ENCODE results near the gene RPL35A.
"Not testable (repeated sequence)": the region's sequence is repeated elsewhere in the genome, so short reads cannot be mapped to it uniquely, and the experiment has no call there.

RPL35A gene

DNA sequence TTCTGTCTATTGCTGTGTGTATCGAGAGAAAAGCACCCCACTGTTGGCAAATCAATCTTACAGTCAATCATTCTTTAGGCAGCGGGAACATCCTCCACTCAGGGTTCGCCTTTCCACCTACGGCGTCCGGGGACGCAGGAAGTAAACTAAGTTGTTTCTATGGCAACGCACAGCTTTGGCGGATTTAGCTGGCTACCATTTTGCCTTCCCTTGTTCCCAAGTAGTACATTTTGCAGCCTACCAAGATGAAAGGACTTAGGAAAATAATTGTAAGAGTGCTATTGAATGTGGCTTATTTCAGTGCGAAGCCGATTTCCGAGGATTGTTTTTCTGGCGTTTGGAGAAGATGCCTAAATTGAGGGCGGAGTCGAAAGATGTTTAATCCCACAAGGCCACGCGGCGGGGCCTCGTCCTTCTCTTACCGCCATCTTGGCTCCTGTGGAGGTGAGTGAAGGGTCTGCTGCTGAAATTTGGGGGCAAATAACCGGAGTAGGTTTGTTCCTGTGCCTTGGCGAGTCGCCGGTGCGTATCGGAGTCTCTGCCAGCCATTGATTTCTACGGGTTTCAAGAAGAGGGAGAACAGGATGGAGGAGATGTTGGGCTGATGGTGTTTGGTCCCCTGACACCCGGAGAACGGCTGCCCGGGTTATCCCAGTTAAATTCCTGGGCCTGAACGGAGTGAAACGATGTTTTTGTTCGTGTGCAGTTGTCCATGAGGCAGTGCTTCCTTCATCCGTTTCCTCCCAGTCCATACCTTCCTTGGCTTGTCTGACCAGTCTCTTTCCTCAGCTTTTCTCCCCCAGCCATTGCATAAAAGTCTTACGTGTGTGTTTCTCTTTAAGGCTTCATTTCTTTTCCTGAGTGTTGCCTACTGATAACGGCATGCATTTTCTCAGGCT lies at the start of gene RPL35A:
RPL35A (plus strand) TSS at position 413 of the 899 bp plus-strand sequence. CDS start 778 bp downstream, outside the sequence.
- DNase-seq (ENCODE audit: low read depth) = peak; percentile 86
- peak within 1 kb of the TSS; percentile 86 for H3K4me3 ChIP-seq (ENCODE audit: low read length)
- TF ChIP-seq, protein P1, sequence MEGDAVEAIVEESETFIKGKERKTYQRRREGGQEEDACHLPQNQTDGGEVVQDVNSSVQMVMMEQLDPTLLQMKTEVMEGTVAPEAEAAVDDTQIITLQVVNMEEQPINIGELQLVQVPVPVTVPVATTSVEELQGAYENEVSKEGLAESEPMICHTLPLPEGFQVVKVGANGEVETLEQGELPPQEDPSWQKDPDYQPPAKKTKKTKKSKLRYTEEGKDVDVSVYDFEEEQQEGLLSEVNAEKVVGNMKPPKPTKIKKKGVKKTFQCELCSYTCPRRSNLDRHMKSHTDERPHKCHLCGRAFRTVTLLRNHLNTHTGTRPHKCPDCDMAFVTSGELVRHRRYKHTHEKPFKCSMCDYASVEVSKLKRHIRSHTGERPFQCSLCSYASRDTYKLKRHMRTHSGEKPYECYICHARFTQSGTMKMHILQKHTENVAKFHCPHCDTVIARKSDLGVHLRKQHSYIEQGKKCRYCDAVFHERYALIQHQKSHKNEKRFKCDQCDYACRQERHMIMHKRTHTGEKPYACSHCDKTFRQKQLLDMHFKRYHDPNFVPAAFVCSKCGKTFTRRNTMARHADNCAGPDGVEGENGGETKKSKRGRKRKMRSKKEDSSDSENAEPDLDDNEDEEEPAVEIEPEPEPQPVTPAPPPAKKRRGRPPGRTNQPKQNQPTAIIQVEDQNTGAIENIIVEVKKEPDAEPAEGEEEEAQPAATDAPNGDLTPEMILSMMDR (conservative IDR thresholded peaks at IDR 0.05; ENCODE audit: low read depth, low read length) = no peak

- H3K4me3 ChIP-seq (ENCODE audit: low read length) = no peak overlapping the region
- TF ChIP-seq, protein P1 (conservative IDR thresholded peaks at IDR 0.05; ENCODE audit: low read depth, low read length) = no peak
- no peak for DNase-seq (ENCODE audit: low read depth)
Measured at GRCh38 chr3:197901626-197902025, 48.4 kb upstream of the RPL35A start.

GRCh38 chr3:197906023-197906849 lies 43.8 kb upstream of the RPL35A start:
- peak; percentile 69 for DNase-seq (ENCODE audit: low read depth)
- H3K4me3 ChIP-seq (ENCODE audit: low read length) = no peak overlapping the region
- TF ChIP-seq, protein P1 (conservative IDR thresholded peaks at IDR 0.05; ENCODE audit: low read depth, low read length) = peak; percentile 94

GRCh38 chr3:197906850-197907187 lies 43.2 kb upstream of the RPL35A start:
- H3K4me3 ChIP-seq (ENCODE audit: low read length) = no peak overlapping the region
- TF ChIP-seq, protein P1 (conservative IDR thresholded peaks at IDR 0.05; ENCODE audit: low read depth, low read length) = no peak
- no peak for DNase-seq (ENCODE audit: low read depth)

DNA sequence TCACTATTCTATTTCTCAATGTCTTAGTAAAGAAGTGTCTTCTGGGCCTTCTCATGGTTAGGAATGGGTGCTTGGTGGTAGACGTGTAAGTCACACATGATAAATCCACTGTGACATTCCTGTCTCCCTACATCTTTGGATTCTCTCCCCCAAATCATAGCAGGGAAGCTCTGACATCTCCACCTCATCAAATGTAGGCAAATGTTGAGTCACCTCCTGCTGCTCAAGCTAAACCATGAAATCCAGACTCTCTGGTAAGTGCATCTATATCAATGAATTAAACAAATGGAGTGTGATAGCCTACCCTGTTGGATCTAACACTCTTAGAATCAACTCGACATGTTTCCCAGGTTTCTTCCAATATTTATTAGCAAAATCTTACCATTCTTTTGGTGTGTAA lies 42.8 kb upstream of the RPL35A start:
- no peak overlapping the region for H3K4me3 ChIP-seq (ENCODE audit: low read length)
- DNase-seq (ENCODE audit: low read depth) = no peak
- TF ChIP-seq, protein P1 (conservative IDR thresholded peaks at IDR 0.05; ENCODE audit: low read depth, low read length) = no peak

- not testable (repeated sequence) for DNase-seq (ENCODE audit: low read depth); H3K4me3 ChIP-seq (ENCODE audit: low read length)
Measured at GRCh38 chr3:197908550-197908949, 41.4 kb upstream of the RPL35A start.

DNA sequence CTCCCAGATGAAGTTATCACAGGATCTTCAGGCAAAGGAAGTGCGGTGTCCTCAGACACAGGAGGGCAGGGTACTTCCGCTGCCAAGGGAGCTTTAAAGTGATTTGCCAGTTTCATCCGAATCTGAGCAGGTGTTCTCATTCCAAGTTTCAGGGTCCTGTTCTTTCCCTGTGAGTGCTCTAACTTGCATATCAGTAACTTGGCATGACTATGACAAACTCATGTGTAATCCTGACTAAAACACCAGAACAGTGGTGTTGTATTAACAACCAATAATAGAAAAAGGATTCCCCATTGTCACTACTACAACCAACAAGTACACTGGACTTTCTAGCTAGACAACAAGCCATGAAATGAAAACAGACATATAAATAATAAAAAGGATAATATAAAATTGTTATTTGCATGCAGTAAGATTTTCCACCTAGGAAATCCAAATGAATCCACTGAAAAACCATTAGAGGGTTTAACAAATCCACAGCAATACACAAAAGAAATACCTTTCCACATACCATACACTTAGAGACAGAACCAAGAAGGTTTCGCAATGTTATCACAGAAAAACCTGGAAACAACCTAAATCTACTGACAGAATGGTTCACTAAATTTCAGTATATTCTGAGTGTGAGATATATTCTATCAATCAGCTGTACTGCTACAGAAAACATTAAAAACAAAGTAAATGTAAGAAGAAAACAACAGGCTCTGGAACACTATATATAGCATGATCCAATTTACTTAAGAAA lies 40.9 kb upstream of the RPL35A start:
- TF ChIP-seq, protein P1 (conservative IDR thresholded peaks at IDR 0.05; ENCODE audit: low read depth, low read length) = no peak
- H3K4me3 ChIP-seq (ENCODE audit: low read length) = no peak overlapping the region
- no peak for DNase-seq (ENCODE audit: low read depth)
